GM23338 (cell line): ENCODE data around the gene MTA1. TPM values are rescaled to one million over a fixed set of nuclear protein-coding genes. Genes with fewer than 3 reads are reported as not detected.

Experiments
- ATAC-seq: fragments of 200-7000 bp; cut with Tn5 transposase; 3 replicates; pipeline ENCODE4 v1.9.1; 2020
- DNase-seq: peaks from one replicate; pipeline ENCODE4 v3.0.0-alpha.2; 2015; ENCODE audit warnings: low spot score
- H2AFZ ChIP-seq: fragments of 200-600 bp; sonication (generic); 2 replicates; pipeline ENCODE4 v1.8.0; 2016; ENCODE audit warnings: antibody characterized with exemption, mild to moderate bottlenecking, moderate library complexity
- H3F3A ChIP-seq: fragments of 200-600 bp; sonication (generic); replicated peaks from 2 replicates; pipeline ENCODE4 v1.8.0; 2017; ENCODE audit warnings: antibody characterized with exemption, mixed run types, low read depth
- H3K27ac ChIP-seq: fragments of 200-600 bp; sonication (generic); 2 replicates; pipeline ENCODE4 v1.6.1; 2016; ENCODE audit warnings: low read depth
- H3K27me3 ChIP-seq: fragments of 200-600 bp; sonication (generic); 2 replicates; pipeline ENCODE4 v1.8.0; 2016; ENCODE audit warnings: mild to moderate bottlenecking, mixed run types, moderate library complexity; ENCODE audit not compliant: insufficient read depth
- H3K36me3 ChIP-seq: fragments of 200-600 bp; sonication (generic); 2 replicates; pipeline ENCODE4 v1.8.0; 2016; ENCODE audit warnings: mild to moderate bottlenecking; ENCODE audit not compliant: insufficient read depth
- H3K4me1 ChIP-seq: fragments of 200-600 bp; sonication (generic); 2 replicates; pipeline ENCODE4 v1.8.0; 2016; ENCODE audit warnings: mild to moderate bottlenecking, moderate library complexity; ENCODE audit not compliant: insufficient read depth
- H3K4me2 ChIP-seq: fragments of 200-600 bp; sonication (generic); 2 replicates; pipeline ENCODE4 v1.7.1; 2017; ENCODE audit warnings: mixed run types
- H3K4me3 ChIP-seq: fragments of 200-600 bp; sonication (generic); 2 replicates; pipeline ENCODE4 v1.6.1; 2016; ENCODE audit warnings: mixed run types
- H3K79me2 ChIP-seq: fragments of 200-600 bp; sonication (generic); replicated peaks from 2 replicates; pipeline ENCODE4 v1.8.0; 2017; ENCODE audit warnings: mild to moderate bottlenecking; ENCODE audit not compliant: insufficient read depth
- H3K9me2 ChIP-seq: fragments of 200-600 bp; sonication (generic); 2 replicates; pipeline ENCODE4 v1.8.0; 2017; ENCODE audit not compliant: insufficient read depth
- H4K20me1 ChIP-seq: fragments of 200-600 bp; sonication (generic); replicated peaks from 2 replicates; pipeline ENCODE4 v1.8.0; 2017; ENCODE audit warnings: mild to moderate bottlenecking; ENCODE audit not compliant: insufficient read depth
- H3K27ac Mint-ChIP-seq: 2 replicates; pipeline ENCODE4 v1.8.0; 2020; ENCODE audit warnings: inconsistent platforms, mild to moderate bottlenecking, moderate library complexity, mixed read lengths
- H3K27me3 Mint-ChIP-seq: 3 replicates; pipeline ENCODE4 v1.8.0; 2022; ENCODE audit warnings: low read depth, mild to moderate bottlenecking, moderate library complexity, mixed read lengths, inconsistent platforms; ENCODE audit not compliant: insufficient read depth, poor library complexity
- H3K36me3 Mint-ChIP-seq: 3 replicates; pipeline ENCODE4 v1.8.0; 2021; ENCODE audit warnings: low read depth, mild to moderate bottlenecking, inconsistent platforms, moderate library complexity, mixed read lengths
- H3K4me1 Mint-ChIP-seq: 3 replicates; pipeline ENCODE4 v1.8.0; 2020; ENCODE audit warnings: mild to moderate bottlenecking, inconsistent platforms, mixed read lengths
- H3K4me3 Mint-ChIP-seq: 3 replicates; pipeline ENCODE4 v1.8.0; 2021; ENCODE audit warnings: moderate library complexity, mild to moderate bottlenecking, inconsistent platforms, mixed read lengths
- H3K9me3 Mint-ChIP-seq: 3 replicates; pipeline ENCODE4 v1.8.0; 2020; ENCODE audit warnings: moderate library complexity, mild to moderate bottlenecking, inconsistent platforms, mixed read lengths
- CREB1 ChIP-seq: fragments of 250-450 bp; sonication (Bioruptor Pico); IDR thresholded peaks from 2 replicates; pipeline ENCODE4 v1.5.0; 2020; ENCODE audit warnings: low read depth, mild to moderate bottlenecking, moderate library complexity
- EZH2 ChIP-seq: fragments of 200-600 bp; sonication (generic); IDR thresholded peaks from one replicate; pipeline ENCODE4 v1.8.0; 2017; ENCODE audit warnings: antibody characterized with exemption, mild to moderate bottlenecking, low read depth; ENCODE audit not compliant: unreplicated experiment
- EZH2phosphoT487 ChIP-seq: fragments of 200-600 bp; sonication (generic); IDR thresholded peaks from one replicate; pipeline ENCODE4 v1.8.1; 2018; ENCODE audit warnings: antibody characterized with exemption; ENCODE audit not compliant: unreplicated experiment
- JUNB ChIP-seq: IDR thresholded peaks from one replicate; pipeline ENCODE4 v1.6.1; 2016; ENCODE audit warnings: antibody characterized with exemption; ENCODE audit not compliant: unreplicated experiment
- NANOG ChIP-seq: IDR thresholded peaks from 2 replicates; pipeline ENCODE4 v1.6.1; 2016; ENCODE audit warnings: antibody characterized with exemption, borderline replicate concordance
- POLR2AphosphoS5 ChIP-seq: IDR thresholded peaks from 2 replicates; pipeline ENCODE4 v1.6.1; 2016; ENCODE audit warnings: antibody characterized with exemption, low read depth
- STAT1 ChIP-seq: IDR thresholded peaks from one replicate; pipeline ENCODE4 v1.6.1; 2016; ENCODE audit warnings: antibody characterized with exemption; ENCODE audit not compliant: unreplicated experiment
- ZNF114 ChIP-seq: fragments of 250-450 bp; sonication (Bioruptor Pico); IDR thresholded peaks from 2 replicates; pipeline ENCODE4 v1.5.0; 2020; ENCODE audit warnings: mild to moderate bottlenecking, moderate library complexity
- ZNF331 ChIP-seq: fragments of 250-450 bp; sonication (Bioruptor Pico); IDR thresholded peaks from 2 replicates; pipeline ENCODE4 v1.5.0; 2020; ENCODE audit warnings: low read depth, mild to moderate bottlenecking, moderate library complexity
- polyA plus RNA-seq: library from polyadenylated mRNA; unstranded; fragments of >200 nt; fragmentation: Nextera tagmentation; extraction: Ambion mirVana; gene quantifications from 2 replicates; pipeline ENCODE4 v1.2.1, GENCODE V29; 2016
- total RNA-seq: library from RNA; depleted of rRNA; stranded (reverse); fragments of >200 nt; shearing (Covaris generic); gene quantifications from 2 replicates; pipeline ENCODE4 v1.2.3, GENCODE V29; 2014
- TF ChIP-seq, protein P1 (sequence below), 2 experiments: fragments of 200-600 bp in 1 of 2; sonication (generic) in 1 of 2; conservative IDR thresholded peaks; 2 replicates each; pipeline versions ENCODE4 v1.5.1 to v1.6.1; 2016 to 2017; ENCODE audit warnings: antibody characterized with exemption in 2 of 2, low read depth in 2 of 2, mild to moderate bottlenecking in 2 of 2, moderate library complexity in 1 of 2
- TF ChIP-seq, protein P2 (sequence below): IDR thresholded peaks from 2 replicates; pipeline ENCODE4 v1.6.1; 2016; ENCODE audit warnings: antibody characterized with exemption
- TF ChIP-seq, protein P3 (sequence below): fragments of 250-450 bp; sonication (Bioruptor Pico); IDR thresholded peaks from 2 replicates; pipeline ENCODE4 v1.5.0; 2020; ENCODE audit warnings: mild to moderate bottlenecking, moderate library complexity
- TF ChIP-seq, protein P4 (sequence below): IDR thresholded peaks from one replicate; pipeline ENCODE4 v1.6.1; 2018; ENCODE audit warnings: antibody characterized with exemption; ENCODE audit not compliant: unreplicated experiment

Gene MTA1
- total and polyA plus RNA-seq, 2 experiments from 2014 or later: 53.3 to 126 TPM

DNA sequence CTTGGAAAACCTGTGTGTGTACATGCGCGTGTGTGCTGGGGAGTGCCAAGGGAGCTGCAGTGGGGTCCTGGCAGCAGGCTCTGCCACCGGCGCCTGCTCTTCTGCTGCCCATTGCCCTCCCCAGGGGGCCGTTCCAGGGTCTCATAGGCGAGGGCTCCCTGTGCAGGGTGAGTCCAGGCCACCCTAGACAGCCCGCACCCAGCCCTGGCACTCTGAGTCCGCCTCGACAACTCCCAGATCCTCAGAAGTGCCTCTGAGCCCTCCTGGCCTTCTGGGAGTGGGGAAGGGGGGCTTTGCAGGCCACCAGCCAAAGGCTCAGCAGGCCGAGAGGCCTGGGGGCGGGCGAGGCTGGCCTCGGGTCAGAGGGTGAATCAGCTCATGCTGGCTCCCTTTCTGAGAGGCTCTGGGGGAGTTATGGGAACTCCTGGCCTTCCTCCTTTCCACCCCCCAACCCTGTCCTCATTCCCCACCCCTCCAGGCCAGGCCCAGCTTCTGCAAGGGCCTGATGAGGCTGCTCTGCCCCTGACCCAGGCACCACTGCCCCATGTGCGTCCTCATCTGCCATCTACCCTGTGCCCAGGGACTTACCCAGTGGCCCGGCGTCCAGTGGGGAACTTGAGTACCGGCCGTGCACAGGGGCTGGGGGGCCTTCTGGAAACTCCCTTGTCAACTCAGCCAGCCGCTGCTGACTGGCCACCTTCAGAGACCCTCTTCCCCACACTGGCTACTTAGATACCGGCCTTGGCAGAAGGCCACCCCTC, 69.3 kb downstream of the MTA1 start:
- Mint-ChIP-seq H3K4me1 (peaks cover 8% of the 10 kb centered on the region; the same call in 2 of the 3 replicates), H3K36me3 (no peaks in the 10 kb centered on the region), H3K9me3 (peaks cover 6% of the 10 kb centered on the region; the same call in 2 of the 3 replicates), H3K27me3 (peaks cover 57% of the 10 kb centered on the region), H3K27ac (no peak overlapping the region), H3K4me3 (peak overlapping the region; percentile 64)
- Histone ChIP-seq H3K27ac (no peak overlapping the region), H3K27me3 (peaks cover 62% of the 10 kb centered on the region), H4K20me1 (no peaks in the 10 kb centered on the region), H3F3A (peaks cover 4% of the 10 kb centered on the region; the same call in 1 of the 2 replicates), H2AFZ (no peak overlapping the region), H3K4me3 (peak overlapping the region; percentile 58; the same call in 1 of the 2 replicates), H3K9me2 (peaks cover 3% of the 10 kb centered on the region; the same call in 1 of the 2 replicates), H3K4me2 (peak overlapping the region; percentile 85; the same call in 1 of the 2 replicates), H3K36me3 (no peaks in the 10 kb centered on the region), H3K79me2 (no peaks in the 10 kb centered on the region), H3K4me1 (peaks cover 4% of the 10 kb centered on the region; the same call in 1 of the 2 replicates)
- DNase-seq (no peak), ATAC-seq (no peak)
- TF ChIP-seq ZNF331 (CRISPR knock-in tag): no peak
- no peak for TF ChIP-seq CREB1
- TF ChIP-seq, protein P1, sequence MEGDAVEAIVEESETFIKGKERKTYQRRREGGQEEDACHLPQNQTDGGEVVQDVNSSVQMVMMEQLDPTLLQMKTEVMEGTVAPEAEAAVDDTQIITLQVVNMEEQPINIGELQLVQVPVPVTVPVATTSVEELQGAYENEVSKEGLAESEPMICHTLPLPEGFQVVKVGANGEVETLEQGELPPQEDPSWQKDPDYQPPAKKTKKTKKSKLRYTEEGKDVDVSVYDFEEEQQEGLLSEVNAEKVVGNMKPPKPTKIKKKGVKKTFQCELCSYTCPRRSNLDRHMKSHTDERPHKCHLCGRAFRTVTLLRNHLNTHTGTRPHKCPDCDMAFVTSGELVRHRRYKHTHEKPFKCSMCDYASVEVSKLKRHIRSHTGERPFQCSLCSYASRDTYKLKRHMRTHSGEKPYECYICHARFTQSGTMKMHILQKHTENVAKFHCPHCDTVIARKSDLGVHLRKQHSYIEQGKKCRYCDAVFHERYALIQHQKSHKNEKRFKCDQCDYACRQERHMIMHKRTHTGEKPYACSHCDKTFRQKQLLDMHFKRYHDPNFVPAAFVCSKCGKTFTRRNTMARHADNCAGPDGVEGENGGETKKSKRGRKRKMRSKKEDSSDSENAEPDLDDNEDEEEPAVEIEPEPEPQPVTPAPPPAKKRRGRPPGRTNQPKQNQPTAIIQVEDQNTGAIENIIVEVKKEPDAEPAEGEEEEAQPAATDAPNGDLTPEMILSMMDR (conservative IDR thresholded peaks at IDR 0.05; ENCODE audit: low read depth in 2 of 2): no peak
- no peak for TF ChIP-seq POLR2AphosphoS5
- no peak for TF ChIP-seq ZNF114 (CRISPR knock-in tag)
- TF ChIP-seq, protein P2, sequence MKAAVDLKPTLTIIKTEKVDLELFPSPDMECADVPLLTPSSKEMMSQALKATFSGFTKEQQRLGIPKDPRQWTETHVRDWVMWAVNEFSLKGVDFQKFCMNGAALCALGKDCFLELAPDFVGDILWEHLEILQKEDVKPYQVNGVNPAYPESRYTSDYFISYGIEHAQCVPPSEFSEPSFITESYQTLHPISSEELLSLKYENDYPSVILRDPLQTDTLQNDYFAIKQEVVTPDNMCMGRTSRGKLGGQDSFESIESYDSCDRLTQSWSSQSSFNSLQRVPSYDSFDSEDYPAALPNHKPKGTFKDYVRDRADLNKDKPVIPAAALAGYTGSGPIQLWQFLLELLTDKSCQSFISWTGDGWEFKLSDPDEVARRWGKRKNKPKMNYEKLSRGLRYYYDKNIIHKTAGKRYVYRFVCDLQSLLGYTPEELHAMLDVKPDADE: no peak
- no peak for TF ChIP-seq EZH2phosphoT487
- no peak for TF ChIP-seq EZH2
- TF ChIP-seq STAT1: no peak
- no peak for TF ChIP-seq JUNB
- TF ChIP-seq, protein P3, sequence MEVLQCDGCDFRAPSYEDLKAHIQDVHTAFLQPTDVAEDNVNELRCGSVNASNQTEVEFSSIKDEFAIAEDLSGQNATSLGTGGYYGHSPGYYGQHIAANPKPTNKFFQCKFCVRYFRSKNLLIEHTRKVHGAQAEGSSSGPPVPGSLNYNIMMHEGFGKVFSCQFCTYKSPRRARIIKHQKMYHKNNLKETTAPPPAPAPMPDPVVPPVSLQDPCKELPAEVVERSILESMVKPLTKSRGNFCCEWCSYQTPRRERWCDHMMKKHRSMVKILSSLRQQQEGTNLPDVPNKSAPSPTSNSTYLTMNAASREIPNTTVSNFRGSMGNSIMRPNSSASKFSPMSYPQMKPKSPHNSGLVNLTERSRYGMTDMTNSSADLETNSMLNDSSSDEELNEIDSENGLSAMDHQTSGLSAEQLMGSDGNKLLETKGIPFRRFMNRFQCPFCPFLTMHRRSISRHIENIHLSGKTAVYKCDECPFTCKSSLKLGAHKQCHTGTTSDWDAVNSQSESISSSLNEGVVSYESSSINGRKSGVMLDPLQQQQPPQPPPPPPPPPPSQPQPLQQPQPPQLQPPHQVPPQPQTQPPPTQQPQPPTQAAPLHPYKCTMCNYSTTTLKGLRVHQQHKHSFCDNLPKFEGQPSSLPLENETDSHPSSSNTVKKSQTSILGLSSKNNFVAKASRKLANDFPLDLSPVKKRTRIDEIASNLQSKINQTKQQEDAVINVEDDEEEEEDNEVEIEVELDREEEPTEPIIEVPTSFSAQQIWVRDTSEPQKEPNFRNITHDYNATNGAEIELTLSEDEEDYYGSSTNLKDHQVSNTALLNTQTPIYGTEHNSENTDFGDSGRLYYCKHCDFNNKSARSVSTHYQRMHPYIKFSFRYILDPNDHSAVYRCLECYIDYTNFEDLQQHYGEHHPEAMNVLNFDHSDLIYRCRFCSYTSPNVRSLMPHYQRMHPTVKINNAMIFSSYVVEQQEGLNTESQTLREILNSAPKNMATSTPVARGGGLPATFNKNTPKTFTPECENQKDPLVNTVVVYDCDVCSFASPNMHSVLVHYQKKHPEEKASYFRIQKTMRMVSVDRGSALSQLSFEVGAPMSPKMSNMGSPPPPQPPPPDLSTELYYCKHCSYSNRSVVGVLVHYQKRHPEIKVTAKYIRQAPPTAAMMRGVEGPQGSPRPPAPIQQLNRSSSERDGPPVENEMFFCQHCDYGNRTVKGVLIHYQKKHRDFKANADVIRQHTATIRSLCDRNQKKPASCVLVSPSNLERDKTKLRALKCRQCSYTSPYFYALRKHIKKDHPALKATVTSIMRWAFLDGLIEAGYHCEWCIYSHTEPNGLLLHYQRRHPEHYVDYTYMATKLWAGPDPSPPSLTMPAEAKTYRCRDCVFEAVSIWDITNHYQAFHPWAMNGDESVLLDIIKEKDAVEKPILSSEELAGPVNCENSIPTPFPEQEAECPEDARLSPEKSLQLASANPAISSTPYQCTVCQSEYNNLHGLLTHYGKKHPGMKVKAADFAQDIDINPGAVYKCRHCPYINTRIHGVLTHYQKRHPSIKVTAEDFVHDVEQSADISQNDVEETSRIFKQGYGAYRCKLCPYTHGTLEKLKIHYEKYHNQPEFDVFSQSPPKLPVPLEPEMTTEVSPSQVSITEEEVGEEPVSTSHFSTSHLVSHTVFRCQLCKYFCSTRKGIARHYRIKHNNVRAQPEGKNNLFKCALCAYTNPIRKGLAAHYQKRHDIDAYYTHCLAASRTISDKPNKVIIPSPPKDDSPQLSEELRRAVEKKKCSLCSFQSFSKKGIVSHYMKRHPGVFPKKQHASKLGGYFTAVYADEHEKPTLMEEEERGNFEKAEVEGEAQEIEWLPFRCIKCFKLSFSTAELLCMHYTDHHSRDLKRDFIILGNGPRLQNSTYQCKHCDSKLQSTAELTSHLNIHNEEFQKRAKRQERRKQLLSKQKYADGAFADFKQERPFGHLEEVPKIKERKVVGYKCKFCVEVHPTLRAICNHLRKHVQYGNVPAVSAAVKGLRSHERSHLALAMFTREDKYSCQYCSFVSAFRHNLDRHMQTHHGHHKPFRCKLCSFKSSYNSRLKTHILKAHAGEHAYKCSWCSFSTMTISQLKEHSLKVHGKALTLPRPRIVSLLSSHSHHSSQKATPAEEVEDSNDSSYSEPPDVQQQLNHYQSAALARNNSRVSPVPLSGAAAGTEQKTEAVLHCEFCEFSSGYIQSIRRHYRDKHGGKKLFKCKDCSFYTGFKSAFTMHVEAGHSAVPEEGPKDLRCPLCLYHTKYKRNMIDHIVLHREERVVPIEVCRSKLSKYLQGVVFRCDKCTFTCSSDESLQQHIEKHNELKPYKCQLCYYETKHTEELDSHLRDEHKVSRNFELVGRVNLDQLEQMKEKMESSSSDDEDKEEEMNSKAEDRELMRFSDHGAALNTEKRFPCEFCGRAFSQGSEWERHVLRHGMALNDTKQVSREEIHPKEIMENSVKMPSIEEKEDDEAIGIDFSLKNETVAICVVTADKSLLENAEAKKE (CRISPR knock-in tag): no peak
- no peak for TF ChIP-seq NANOG
- TF ChIP-seq, protein P4, sequence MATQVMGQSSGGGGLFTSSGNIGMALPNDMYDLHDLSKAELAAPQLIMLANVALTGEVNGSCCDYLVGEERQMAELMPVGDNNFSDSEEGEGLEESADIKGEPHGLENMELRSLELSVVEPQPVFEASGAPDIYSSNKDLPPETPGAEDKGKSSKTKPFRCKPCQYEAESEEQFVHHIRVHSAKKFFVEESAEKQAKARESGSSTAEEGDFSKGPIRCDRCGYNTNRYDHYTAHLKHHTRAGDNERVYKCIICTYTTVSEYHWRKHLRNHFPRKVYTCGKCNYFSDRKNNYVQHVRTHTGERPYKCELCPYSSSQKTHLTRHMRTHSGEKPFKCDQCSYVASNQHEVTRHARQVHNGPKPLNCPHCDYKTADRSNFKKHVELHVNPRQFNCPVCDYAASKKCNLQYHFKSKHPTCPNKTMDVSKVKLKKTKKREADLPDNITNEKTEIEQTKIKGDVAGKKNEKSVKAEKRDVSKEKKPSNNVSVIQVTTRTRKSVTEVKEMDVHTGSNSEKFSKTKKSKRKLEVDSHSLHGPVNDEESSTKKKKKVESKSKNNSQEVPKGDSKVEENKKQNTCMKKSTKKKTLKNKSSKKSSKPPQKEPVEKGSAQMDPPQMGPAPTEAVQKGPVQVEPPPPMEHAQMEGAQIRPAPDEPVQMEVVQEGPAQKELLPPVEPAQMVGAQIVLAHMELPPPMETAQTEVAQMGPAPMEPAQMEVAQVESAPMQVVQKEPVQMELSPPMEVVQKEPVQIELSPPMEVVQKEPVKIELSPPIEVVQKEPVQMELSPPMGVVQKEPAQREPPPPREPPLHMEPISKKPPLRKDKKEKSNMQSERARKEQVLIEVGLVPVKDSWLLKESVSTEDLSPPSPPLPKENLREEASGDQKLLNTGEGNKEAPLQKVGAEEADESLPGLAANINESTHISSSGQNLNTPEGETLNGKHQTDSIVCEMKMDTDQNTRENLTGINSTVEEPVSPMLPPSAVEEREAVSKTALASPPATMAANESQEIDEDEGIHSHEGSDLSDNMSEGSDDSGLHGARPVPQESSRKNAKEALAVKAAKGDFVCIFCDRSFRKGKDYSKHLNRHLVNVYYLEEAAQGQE: no peak
